ENCODE measurements around the gene PARD3B.

Gene PARD3B

DNA sequence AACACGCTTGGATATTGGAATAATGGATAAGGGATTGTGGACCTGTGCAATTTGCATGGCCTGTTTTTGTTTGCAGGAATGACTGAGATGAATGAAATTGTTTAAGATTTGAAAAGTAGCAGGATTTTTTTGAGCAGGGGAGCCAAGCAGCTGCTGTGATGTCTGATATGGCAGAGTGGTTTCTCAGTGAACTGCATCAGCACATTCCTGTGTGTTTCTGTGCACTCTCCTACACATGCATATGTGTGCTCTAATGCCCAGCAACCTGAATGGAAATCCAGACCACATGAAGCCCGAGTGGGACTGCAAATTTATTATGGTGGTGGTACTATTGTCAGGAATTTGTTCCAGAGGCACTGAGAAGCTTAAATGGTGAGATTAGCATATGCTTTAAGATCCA, 161.7 kb downstream of the PARD3B start:
- no peaks in the 10 kb centered on the region for H3K9me2 ChIP-seq (replicated peaks; ENCODE audit: insufficient read depth, low read length)
- no peak overlapping the region for H3K27ac ChIP-seq (ENCODE audit: low read depth, low read length)
- no peaks in the 10 kb centered on the region for H3K79me2 ChIP-seq (ENCODE audit: insufficient read depth, low read length)
- no peaks in the 10 kb centered on the region for H3K9me3 ChIP-seq (ENCODE audit: insufficient read depth, low read length)
- no peak overlapping the region for H2AFZ ChIP-seq (ENCODE audit: low read depth, low read length, severe bottlenecking)
- no peak overlapping the region for H3K9ac ChIP-seq (ENCODE audit: low read length)
- H3K4me2 ChIP-seq (ENCODE audit: low read depth, low read length, poor library complexity, severe bottlenecking) = no peak overlapping the region
- no peaks in the 10 kb centered on the region for H3F3A ChIP-seq (ENCODE audit: insufficient read depth)
- no peaks in the 10 kb centered on the region for H3K36me3 ChIP-seq (ENCODE audit: low read length)
- no peak overlapping the region for H3K4me3 ChIP-seq (ENCODE audit: insufficient read depth, low read length, poor library complexity, severe bottlenecking)
- no peak for TF ChIP-seq EZH2phosphoT487 (conservative IDR thresholded peaks at IDR 0.05; ENCODE audit: low read length)
- TF ChIP-seq, protein P1, sequence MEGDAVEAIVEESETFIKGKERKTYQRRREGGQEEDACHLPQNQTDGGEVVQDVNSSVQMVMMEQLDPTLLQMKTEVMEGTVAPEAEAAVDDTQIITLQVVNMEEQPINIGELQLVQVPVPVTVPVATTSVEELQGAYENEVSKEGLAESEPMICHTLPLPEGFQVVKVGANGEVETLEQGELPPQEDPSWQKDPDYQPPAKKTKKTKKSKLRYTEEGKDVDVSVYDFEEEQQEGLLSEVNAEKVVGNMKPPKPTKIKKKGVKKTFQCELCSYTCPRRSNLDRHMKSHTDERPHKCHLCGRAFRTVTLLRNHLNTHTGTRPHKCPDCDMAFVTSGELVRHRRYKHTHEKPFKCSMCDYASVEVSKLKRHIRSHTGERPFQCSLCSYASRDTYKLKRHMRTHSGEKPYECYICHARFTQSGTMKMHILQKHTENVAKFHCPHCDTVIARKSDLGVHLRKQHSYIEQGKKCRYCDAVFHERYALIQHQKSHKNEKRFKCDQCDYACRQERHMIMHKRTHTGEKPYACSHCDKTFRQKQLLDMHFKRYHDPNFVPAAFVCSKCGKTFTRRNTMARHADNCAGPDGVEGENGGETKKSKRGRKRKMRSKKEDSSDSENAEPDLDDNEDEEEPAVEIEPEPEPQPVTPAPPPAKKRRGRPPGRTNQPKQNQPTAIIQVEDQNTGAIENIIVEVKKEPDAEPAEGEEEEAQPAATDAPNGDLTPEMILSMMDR (IDR thresholded peaks at IDR 0.05; ENCODE audit: insufficient read depth, low read length, poor library complexity, severe bottlenecking) = no peak
- H3K27me3 ChIP-seq (ENCODE audit: low read length) = no peaks in the 10 kb centered on the region
- no peaks in the 10 kb centered on the region for H4K20me1 ChIP-seq (ENCODE audit: low read depth, low read length)

- Histone ChIP-seq H3F3A (ENCODE audit: insufficient read depth) (no peaks in the 10 kb centered on the region), H3K36me3 (ENCODE audit: low read length) (no peaks in the 10 kb centered on the region), H3K4me2 (ENCODE audit: low read depth, low read length, poor library complexity, severe bottlenecking) (no peak overlapping the region), H3K27ac (ENCODE audit: low read depth, low read length) (no peak overlapping the region), H3K79me2 (ENCODE audit: insufficient read depth, low read length) (no peaks in the 10 kb centered on the region), H3K9ac (ENCODE audit: low read length) (no peak overlapping the region), H4K20me1 (ENCODE audit: low read depth, low read length) (no peaks in the 10 kb centered on the region), H3K4me3 (ENCODE audit: insufficient read depth, low read length, poor library complexity, severe bottlenecking) (no peak overlapping the region), H3K27me3 (ENCODE audit: low read length) (no peaks in the 10 kb centered on the region), H3K9me3 (ENCODE audit: insufficient read depth, low read length) (no peaks in the 10 kb centered on the region), H3K9me2 (replicated peaks; ENCODE audit: insufficient read depth, low read length) (no peaks in the 10 kb centered on the region), H2AFZ (ENCODE audit: low read depth, low read length, severe bottlenecking) (no peak overlapping the region)
- TF ChIP-seq, protein P1 (IDR thresholded peaks at IDR 0.05; ENCODE audit: insufficient read depth, low read length, poor library complexity, severe bottlenecking) = no peak
- no peak for TF ChIP-seq EZH2phosphoT487 (conservative IDR thresholded peaks at IDR 0.05; ENCODE audit: low read length)
Measured at GRCh38 chr2:204713211-204713610, 167.9 kb downstream of the PARD3B start.

GRCh38 chr2:204715361-204715760, 170.1 kb downstream of the PARD3B start:
- Histone ChIP-seq H3K9me2 (replicated peaks; ENCODE audit: insufficient read depth, low read length) (no peaks in the 10 kb centered on the region), H3K9ac (ENCODE audit: low read length) (no peak overlapping the region), H3K27me3 (ENCODE audit: low read length) (no peaks in the 10 kb centered on the region)

More at GRCh38 chr2:204715361-204715760, 170.1 kb downstream of the PARD3B start:
- Histone ChIP-seq H2AFZ (ENCODE audit: low read depth, low read length, severe bottlenecking) (no peak overlapping the region), H3K79me2 (ENCODE audit: insufficient read depth, low read length) (no peaks in the 10 kb centered on the region), H4K20me1 (ENCODE audit: low read depth, low read length) (no peaks in the 10 kb centered on the region), H3K36me3 (ENCODE audit: low read length) (no peaks in the 10 kb centered on the region), H3K9me3 (ENCODE audit: insufficient read depth, low read length) (no peaks in the 10 kb centered on the region), H3K27ac (ENCODE audit: low read depth, low read length) (no peak overlapping the region), H3K4me2 (ENCODE audit: low read depth, low read length, poor library complexity, severe bottlenecking) (no peak overlapping the region), H3K4me3 (ENCODE audit: insufficient read depth, low read length, poor library complexity, severe bottlenecking) (no peak overlapping the region), H3F3A (ENCODE audit: insufficient read depth) (no peaks in the 10 kb centered on the region)
- TF ChIP-seq, protein P1 (IDR thresholded peaks at IDR 0.05; ENCODE audit: insufficient read depth, low read length, poor library complexity, severe bottlenecking) = no peak
- TF ChIP-seq EZH2phosphoT487 (conservative IDR thresholded peaks at IDR 0.05; ENCODE audit: low read length) = no peak

Data from SU-DHL-6 (cell line).